Ishikawa (cell line): ENCODE measurements around the gene CLEC14A.

Source experiments
- CEBPB ChIP-seq: IDR thresholded peaks from 2 replicates; pipeline ENCODE4 v1.6.1; 2012
- CREB1 ChIP-seq: IDR thresholded peaks from 2 replicates; pipeline ENCODE4 v1.6.1; 2012; ENCODE audit warnings: low read depth
- EGR1 ChIP-seq: IDR thresholded peaks from 2 replicates; pipeline ENCODE4 v1.6.1; 2012
- EP300 ChIP-seq: IDR thresholded peaks from 2 replicates; pipeline ENCODE4 v1.6.1; 2012; ENCODE audit warnings: borderline replicate concordance
- FOXM1 ChIP-seq: IDR thresholded peaks from 2 replicates; pipeline ENCODE4 v1.6.1; 2012; ENCODE audit warnings: low read depth, borderline replicate concordance
- MAX ChIP-seq: IDR thresholded peaks from 2 replicates; pipeline ENCODE4 v1.6.1; 2012
- NFIC ChIP-seq: IDR thresholded peaks from 2 replicates; pipeline ENCODE4 v1.6.1; 2012
- RAD21 ChIP-seq: IDR thresholded peaks from 2 replicates; pipeline ENCODE4 v1.6.1; 2012; ENCODE audit warnings: low read depth
- REST ChIP-seq: IDR thresholded peaks from 2 replicates; pipeline ENCODE4 v1.6.1; 2012; ENCODE audit warnings: low read depth, mild to moderate bottlenecking
- TAF1 ChIP-seq: IDR thresholded peaks from 2 replicates; pipeline ENCODE4 v1.6.1; 2012; ENCODE audit warnings: low read depth, mild to moderate bottlenecking
- TCF12 ChIP-seq: IDR thresholded peaks from 2 replicates; pipeline ENCODE4 v1.6.1; 2012; ENCODE audit warnings: low read depth
- TEAD4 ChIP-seq: IDR thresholded peaks from 2 replicates; pipeline ENCODE4 v1.6.1; 2012
- USF1 ChIP-seq: IDR thresholded peaks from 2 replicates; pipeline ENCODE4 v1.6.1; 2012
- YY1 ChIP-seq: IDR thresholded peaks from 2 replicates; pipeline ENCODE4 v1.6.1; 2012; ENCODE audit warnings: low read depth
- ZBTB7A ChIP-seq: IDR thresholded peaks from 2 replicates; pipeline ENCODE4 v1.6.1; 2012; ENCODE audit warnings: low read depth

The CLEC14A gene

GRCh38 chr14:38254571-38255407 lies 1.1 kb downstream of the CLEC14A start:
- TF ChIP-seq REST (no peak), MAX (no peak), TEAD4 (no peak), EGR1 (no peak), CEBPB (no peak), TAF1 (no peak), NFIC (no peak), FOXM1 (no peak), TCF12 (no peak), USF1 (no peak), YY1 (no peak), CREB1 (no peak), RAD21 (no peak), EP300 (no peak), ZBTB7A (no peak)

- TF ChIP-seq TCF12: no peak
- TF ChIP-seq EP300: no peak
- no peak for TF ChIP-seq YY1
- TF ChIP-seq RAD21: no peak
- no peak for TF ChIP-seq NFIC
- no peak for TF ChIP-seq MAX
- no peak for TF ChIP-seq REST
- no peak for TF ChIP-seq CEBPB
- TF ChIP-seq USF1: no peak
- no peak for TF ChIP-seq FOXM1
- no peak for TF ChIP-seq CREB1
- TF ChIP-seq EGR1: no peak
- no peak for TF ChIP-seq ZBTB7A
- TF ChIP-seq TAF1: no peak
Measured at GRCh38 chr14:38253676-38254075, 2.2 kb downstream of the CLEC14A start.

- TF ChIP-seq NFIC (no peak), YY1 (no peak), MAX (no peak), ZBTB7A (no peak), TEAD4 (no peak), EGR1 (no peak)
Measured at GRCh38 chr14:38252066-38252710, 3.7 kb downstream of the CLEC14A start.

GRCh38 chr14:38250331-38250730 lies 5.6 kb downstream of the CLEC14A start:
- TF ChIP-seq EGR1 (no peak), YY1 (no peak), USF1 (no peak), CEBPB (no peak), NFIC (no peak), TAF1 (no peak), ZBTB7A (no peak), RAD21 (no peak), MAX (no peak), TEAD4 (no peak), CREB1 (no peak), REST (no peak), FOXM1 (no peak), EP300 (no peak), TCF12 (no peak)
